ENCODE data around the gene SECISBP2. TPM values are rescaled to one million over a fixed set of nuclear protein-coding genes. Genes with fewer than 3 reads are reported as not detected.

The SECISBP2 gene
- total RNA-seq, 1 experiment from 2014 or later, result 51.6 TPM

- H3K4me3 ChIP-seq (ENCODE audit: insufficient read depth, low read depth, low read length), result no peak overlapping the region
- no peak for DNase-seq
- H3K36me3 ChIP-seq (replicated peaks; ENCODE audit: control insufficient read depth, insufficient read depth, low read length), result peaks cover 12% of the 10 kb centered on the region
- H3K27me3 ChIP-seq (ENCODE audit: control insufficient read depth, insufficient read depth, low read length), result no peaks in the 10 kb centered on the region
Measured at GRCh38 chr9:89398621-89399020, 80.3 kb downstream of the SECISBP2 start.

DNA sequence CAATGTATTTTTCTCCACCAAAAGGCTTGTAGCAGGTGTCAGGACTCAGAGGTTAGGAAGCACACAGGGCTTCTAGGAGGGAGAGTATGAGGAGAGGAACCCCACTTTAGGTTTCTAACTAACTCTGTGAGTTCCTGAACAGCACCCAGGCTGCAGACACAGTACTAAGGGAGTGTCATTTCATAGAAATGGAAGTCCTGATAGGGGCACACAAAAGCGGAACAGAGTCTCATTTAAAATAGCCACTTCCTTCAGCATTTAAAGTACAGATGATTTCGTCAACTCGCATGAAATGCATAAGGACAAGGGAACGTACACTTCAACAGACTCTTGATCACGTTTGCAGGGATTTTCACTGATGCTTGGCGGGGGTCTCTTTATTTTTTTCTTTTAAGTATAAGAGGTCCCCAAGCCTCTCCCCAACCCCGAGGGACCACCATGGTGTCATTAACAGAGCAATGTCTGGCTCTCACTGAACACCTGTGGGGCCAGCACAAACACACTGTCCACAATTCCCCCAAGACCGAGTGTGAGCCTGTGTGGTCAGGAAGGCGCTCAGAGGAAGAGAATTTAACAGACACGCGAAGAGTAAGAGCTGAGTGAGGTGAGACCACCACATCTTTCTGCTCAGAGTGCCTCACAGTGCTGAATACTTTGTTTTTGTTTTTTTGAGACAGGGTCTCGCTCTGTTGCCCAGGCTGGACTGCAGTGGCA, 82.3 kb downstream of the SECISBP2 start:
- Histone ChIP-seq H3K27me3 (ENCODE audit: control insufficient read depth, insufficient read depth, low read length) (no peaks in the 10 kb centered on the region), H3K36me3 (replicated peaks; ENCODE audit: control insufficient read depth, insufficient read depth, low read length) (peaks cover 12% of the 10 kb centered on the region), H3K4me3 (ENCODE audit: insufficient read depth, low read depth, low read length) (no peak overlapping the region)
- DNase-seq, result no peak

GRCh38 chr9:89402695-89403427, 84.6 kb downstream of the SECISBP2 start:
- H3K4me3 ChIP-seq (ENCODE audit: insufficient read depth, low read depth, low read length), result no peak overlapping the region
- no peak for DNase-seq
- no peaks in the 10 kb centered on the region for H3K27me3 ChIP-seq (ENCODE audit: control insufficient read depth, insufficient read depth, low read length)
- peaks cover 4% of the 10 kb centered on the region for H3K36me3 ChIP-seq (replicated peaks; ENCODE audit: control insufficient read depth, insufficient read depth, low read length)

- H3K4me3 ChIP-seq (ENCODE audit: insufficient read depth, low read depth, low read length), result no peak overlapping the region
- no peaks in the 10 kb centered on the region for H3K27me3 ChIP-seq (ENCODE audit: control insufficient read depth, insufficient read depth, low read length)
- H3K36me3 ChIP-seq (replicated peaks; ENCODE audit: control insufficient read depth, insufficient read depth, low read length), result peaks cover 1% of the 10 kb centered on the region
- no peak for DNase-seq
Measured at GRCh38 chr9:89404074-89404473, 85.8 kb downstream of the SECISBP2 start.

GRCh38 chr9:89405826-89406225, 87.5 kb downstream of the SECISBP2 start:
- Histone ChIP-seq H3K27me3 (ENCODE audit: control insufficient read depth, insufficient read depth, low read length) (no peaks in the 10 kb centered on the region), H3K36me3 (replicated peaks; ENCODE audit: control insufficient read depth, insufficient read depth, low read length) (peaks cover 1% of the 10 kb centered on the region), H3K4me3 (ENCODE audit: insufficient read depth, low read depth, low read length) (no peak overlapping the region)
- DNase-seq, result no peak

- H3K27me3 ChIP-seq (ENCODE audit: control insufficient read depth, insufficient read depth, low read length), result no peaks in the 10 kb centered on the region
- no peak overlapping the region for H3K4me3 ChIP-seq (ENCODE audit: insufficient read depth, low read depth, low read length)
- no peak for DNase-seq
- H3K36me3 ChIP-seq (replicated peaks; ENCODE audit: control insufficient read depth, insufficient read depth, low read length), result peaks cover 1% of the 10 kb centered on the region; the same call in 1 of the 2 replicates
Measured at GRCh38 chr9:89407070-89407469, 88.8 kb downstream of the SECISBP2 start.

- no peaks in the 10 kb centered on the region for H3K27me3 ChIP-seq (ENCODE audit: control insufficient read depth, insufficient read depth, low read length)
- no peak overlapping the region for H3K4me3 ChIP-seq (ENCODE audit: insufficient read depth, low read depth, low read length)
- DNase-seq, result no peak
- H3K36me3 ChIP-seq (replicated peaks; ENCODE audit: control insufficient read depth, insufficient read depth, low read length), result no peaks in the 10 kb centered on the region
Measured at GRCh38 chr9:89408628-89409101, 90.4 kb downstream of the SECISBP2 start.

Other genes with a start within 250 kb of the SECISBP2 start
- 8.2 and 13.2 TPM in 2 replicates for gene SHC3, start 139.7 kb upstream of the SECISBP2 start, total RNA-seq (2014; rRNA removed; shearing (Covaris generic))
- 280 and 303 TPM in 2 replicates for gene CKS2, start 7.3 kb upstream of the SECISBP2 start, total RNA-seq (2014; rRNA removed; shearing (Covaris generic))
- 17.0 and 23.6 TPM in 2 replicates for gene SEMA4D, start 179.6 kb downstream of the SECISBP2 start, total RNA-seq (2014; rRNA removed; shearing (Covaris generic))

Data from H7 (cell line).